ENCODE results near the gene SNX18. TPM values are rescaled to one million over a fixed set of nuclear protein-coding genes. Genes with fewer than 3 reads are reported as not detected.

SNX18 gene
- total RNA-seq, 1 donor from 2014 or later = 63.1 TPM

DNA sequence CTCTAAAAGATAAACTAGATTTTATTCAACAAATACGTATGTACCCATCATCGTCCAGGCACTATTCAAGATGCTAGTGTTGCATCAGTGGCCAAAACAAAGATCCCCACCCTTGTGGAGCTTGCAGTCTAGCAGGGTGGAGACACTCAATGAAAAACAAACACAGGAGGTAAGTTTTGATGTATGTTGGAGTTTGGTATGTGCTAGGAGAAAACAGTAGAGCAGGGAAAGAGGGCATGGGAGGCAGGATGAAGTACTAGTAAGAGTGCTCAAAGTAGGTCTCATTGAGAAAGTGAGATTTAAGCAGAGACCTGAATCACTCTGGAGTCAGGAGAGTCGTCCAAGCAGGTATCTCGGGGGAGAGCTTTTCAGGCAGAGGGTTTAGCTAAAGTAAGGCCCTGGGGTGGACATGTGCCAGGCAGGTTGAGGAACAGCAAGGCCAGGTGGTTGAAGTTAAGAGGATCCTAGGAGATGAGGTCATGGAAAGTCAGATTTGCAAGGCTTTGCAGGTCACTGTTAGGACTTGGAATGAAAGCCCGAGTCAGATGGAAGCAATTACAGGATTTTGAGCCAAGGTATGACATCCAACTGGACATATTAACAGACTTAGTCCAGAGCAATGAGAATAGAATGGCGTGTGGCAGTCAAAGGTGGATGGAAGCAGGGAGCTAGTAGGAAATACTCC, 9.2 kb downstream of the SNX18 start:
- intact Hi-C loops (cut with DNase I) = loop anchor here (10.0 kb wide), 1 partner anchor 108 kb away; no protein-coding TSS in a partner anchor
- Histone ChIP-seq H3K27ac (no peak overlapping the region), H3K4me1 (peaks cover 90% of the 10 kb centered on the region), H3K4me3 (no peak overlapping the region), H3K36me3 (no peaks in the 10 kb centered on the region), H3K27me3 (no peaks in the 10 kb centered on the region), H3K9me3 (no peaks in the 10 kb centered on the region)
- no peak for DNase-seq (ENCODE audit: extremely low spot score in 2 of 2)
- no peak for TF ChIP-seq POLR2AphosphoS5 (IDR thresholded peaks at IDR 0.05; ENCODE audit: insufficient read depth in 1 of 2, low read depth in 1 of 2)
- TF ChIP-seq CTCF (IDR thresholded peaks at IDR 0.05) = no peak
- no peak for TF ChIP-seq POLR2A (IDR thresholded peaks at IDR 0.05)

DNA sequence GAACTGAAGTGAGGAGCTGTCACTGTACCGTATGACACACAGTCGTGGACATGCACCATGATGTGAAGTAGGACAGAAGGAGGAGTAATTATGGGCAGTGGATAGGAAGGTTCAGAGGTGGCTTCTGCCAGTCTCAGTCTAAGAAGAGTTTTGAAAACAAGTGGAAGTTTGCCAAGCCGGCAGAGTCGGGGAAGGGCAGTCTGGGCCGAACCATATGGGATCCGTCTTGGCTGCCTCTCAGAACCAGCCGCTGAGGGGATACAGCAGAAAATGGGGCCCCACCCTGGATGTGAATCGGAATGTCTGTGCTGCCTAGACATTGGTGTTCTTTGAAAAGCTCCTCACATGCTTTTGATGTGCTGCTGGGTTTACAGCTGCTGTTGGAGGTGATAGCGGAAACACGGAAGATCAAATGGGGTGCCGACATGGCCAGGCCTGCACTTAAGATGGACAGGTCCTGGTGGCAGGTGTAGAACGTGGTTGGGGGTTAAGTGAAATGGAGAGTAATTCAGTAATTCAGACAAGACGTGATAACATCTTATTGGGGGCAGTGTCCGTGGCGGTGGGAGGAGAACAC, 11.2 kb downstream of the SNX18 start:
- no peak overlapping the region for H3K27ac ChIP-seq
- H3K36me3 ChIP-seq = no peaks in the 10 kb centered on the region
- no peaks in the 10 kb centered on the region for H3K27me3 ChIP-seq
- no peaks in the 10 kb centered on the region for H3K9me3 ChIP-seq
- DNase-seq (ENCODE audit: extremely low spot score in 2 of 2) = no peak
- peaks cover 86% of the 10 kb centered on the region for H3K4me1 ChIP-seq
- no peak overlapping the region for H3K4me3 ChIP-seq
- TF ChIP-seq CTCF (IDR thresholded peaks at IDR 0.05) (no peak), POLR2AphosphoS5 (IDR thresholded peaks at IDR 0.05; ENCODE audit: insufficient read depth in 1 of 2, low read depth in 1 of 2) (no peak), POLR2A (IDR thresholded peaks at IDR 0.05) (no peak)
- intact Hi-C loops (cut with DNase I) = loop anchor here (10.0 kb wide), 1 partner anchor 106 kb away; no protein-coding TSS in a partner anchor

DNA sequence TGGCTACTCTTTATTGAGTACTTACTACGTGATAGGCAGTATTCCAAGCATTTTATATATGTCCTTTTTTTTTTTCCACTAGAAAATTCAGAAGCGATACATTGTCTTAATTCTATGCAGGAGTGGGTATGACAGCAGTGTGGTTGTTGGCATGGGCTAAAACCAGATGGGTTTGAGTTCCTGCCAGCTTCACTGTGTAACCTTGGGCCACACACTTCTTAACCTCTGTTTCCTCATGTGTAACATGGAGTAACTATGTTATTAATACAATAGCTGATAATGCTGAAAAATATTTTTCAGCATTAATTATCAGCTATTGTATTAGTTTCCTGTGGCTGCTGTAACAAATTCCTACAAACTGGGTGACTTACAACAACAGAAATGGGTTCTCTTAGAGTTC, 12.0 kb downstream of the SNX18 start:
- Histone ChIP-seq H3K4me1 (peaks cover 86% of the 10 kb centered on the region), H3K27ac (no peak overlapping the region), H3K27me3 (no peaks in the 10 kb centered on the region), H3K36me3 (no peaks in the 10 kb centered on the region), H3K9me3 (no peaks in the 10 kb centered on the region), H3K4me3 (no peak overlapping the region)
- intact Hi-C loops (cut with DNase I) = loop anchor here (10.0 kb wide), 1 partner anchor 105 kb away; no protein-coding TSS in a partner anchor
- no peak for TF ChIP-seq CTCF (IDR thresholded peaks at IDR 0.05)
- TF ChIP-seq POLR2AphosphoS5 (IDR thresholded peaks at IDR 0.05; ENCODE audit: insufficient read depth in 1 of 2, low read depth in 1 of 2) = no peak
- no peak for TF ChIP-seq POLR2A (IDR thresholded peaks at IDR 0.05)
- DNase-seq (ENCODE audit: extremely low spot score in 2 of 2) = no peak

- no peaks in the 10 kb centered on the region for H3K36me3 ChIP-seq
- H3K4me1 ChIP-seq = peaks cover 83% of the 10 kb centered on the region
- no peak for TF ChIP-seq CTCF (IDR thresholded peaks at IDR 0.05)
- no peak for TF ChIP-seq POLR2A (IDR thresholded peaks at IDR 0.05)
- TF ChIP-seq POLR2AphosphoS5 (IDR thresholded peaks at IDR 0.05; ENCODE audit: insufficient read depth in 1 of 2, low read depth in 1 of 2) = no peak
- H3K4me3 ChIP-seq = no peak overlapping the region
- no peak overlapping the region for H3K27ac ChIP-seq
- H3K27me3 ChIP-seq = no peaks in the 10 kb centered on the region
- no peak for DNase-seq (ENCODE audit: extremely low spot score in 2 of 2)
- H3K9me3 ChIP-seq = no peaks in the 10 kb centered on the region
- intact Hi-C loops (cut with DNase I) = loop anchor here (5.0 kb wide), 1 partner anchor 1466 kb away; no protein-coding TSS in a partner anchor
Measured at GRCh38 chr5:54531546-54531945, 14.0 kb downstream of the SNX18 start.

Measured in vagina (tissue), 2 donors.